Skeletal muscle cell (primary cell): ENCODE measurements around the gene RAB9A.

ENCODE experiments used
- DNase-seq: peaks from one replicate; pipeline ENCODE4 v3.0.0-alpha.2; 2010; ENCODE audit warnings: low read depth
- H3K4me3 ChIP-seq: 2 replicates; pipeline ENCODE4 v1.5.1; 2011; ENCODE audit warnings: low read depth, mild to moderate bottlenecking, control low read depth, low read length, moderate library complexity

RAB9A gene

GRCh38 chrX:13732246-13733067 lies 43.5 kb downstream of the RAB9A start:
- no peak overlapping the region for H3K4me3 ChIP-seq
- no peak for DNase-seq

- H3K4me3 ChIP-seq = peak overlapping the region; percentile 79
- DNase-seq = no peak
Measured at GRCh38 chrX:13733506-13733905, 44.6 kb downstream of the RAB9A start.

- peak within 1 kb of the TSS; percentile 79 for H3K4me3 ChIP-seq
- DNase-seq = peak; percentile 81
Measured at GRCh38 chrX:13734278-13735172, 45.6 kb downstream of the RAB9A start, which contains the start of the genes OFD1 and TRAPPC2. Gene OFD1, plus strand, starts transcription at chrX:13734748. Its CDS starts 324 bp downstream, at chrX:13735072. Gene TRAPPC2, minus strand, starts transcription at chrX:13734620. Its CDS starts 14,657 bp downstream, at chrX:13719963.

GRCh38 chrX:13741695-13742094 lies 52.8 kb downstream of the RAB9A start:
- no peak for DNase-seq
- H3K4me3 ChIP-seq = no peak overlapping the region

- no peak for DNase-seq
- H3K4me3 ChIP-seq = no peak overlapping the region
Measured at GRCh38 chrX:13742397-13743176, 53.7 kb downstream of the RAB9A start.

- H3K4me3 ChIP-seq = no peak overlapping the region
- DNase-seq = no peak
Measured at GRCh38 chrX:13747836-13748235, 58.9 kb downstream of the RAB9A start.

GRCh38 chrX:13748486-13748885 lies 59.6 kb downstream of the RAB9A start:
- DNase-seq = no peak
- no peak overlapping the region for H3K4me3 ChIP-seq

- DNase-seq = no peak
- no peak overlapping the region for H3K4me3 ChIP-seq
Measured at GRCh38 chrX:13750204-13750603, 61.3 kb downstream of the RAB9A start.

GRCh38 chrX:13750812-13751211 lies 61.9 kb downstream of the RAB9A start:
- DNase-seq = no peak
- no peak overlapping the region for H3K4me3 ChIP-seq

GRCh38 chrX:13752141-13752540 lies 63.2 kb downstream of the RAB9A start:
- no peak for DNase-seq
- H3K4me3 ChIP-seq = no peak overlapping the region

GRCh38 chrX:13752646-13753045 lies 63.7 kb downstream of the RAB9A start:
- DNase-seq = no peak
- no peak overlapping the region for H3K4me3 ChIP-seq

GRCh38 chrX:13754765-13755164 lies 65.8 kb downstream of the RAB9A start:
- no peak for DNase-seq

GRCh38 chrX:13755254-13755653 lies 66.3 kb downstream of the RAB9A start:
- H3K4me3 ChIP-seq = no peak overlapping the region
- DNase-seq = no peak

More at GRCh38 chrX:13754765-13755164, 65.8 kb downstream of the RAB9A start:
- H3K4me3 ChIP-seq = no peak overlapping the region

- no peak for DNase-seq
Measured at GRCh38 chrX:13756381-13756780, 67.5 kb downstream of the RAB9A start.

GRCh38 chrX:13759152-13759718 lies 70.3 kb downstream of the RAB9A start:
- no peak overlapping the region for H3K4me3 ChIP-seq
- DNase-seq = no peak

More at GRCh38 chrX:13756381-13756780, 67.5 kb downstream of the RAB9A start:
- H3K4me3 ChIP-seq = no peak overlapping the region
